GM23338 (cell line): Measurements from ENCODE around the gene PYDC2.

Experiments used
- EZH2 ChIP-seq: fragments of 200-600 bp; sonication (generic); IDR thresholded peaks from one replicate; pipeline ENCODE4 v1.8.0; 2017; ENCODE audit warnings: antibody characterized with exemption, mild to moderate bottlenecking, low read depth; ENCODE audit not compliant: unreplicated experiment
- POLR2AphosphoS5 ChIP-seq: IDR thresholded peaks from 2 replicates; pipeline ENCODE4 v1.6.1; 2016; ENCODE audit warnings: antibody characterized with exemption, low read depth
- TF ChIP-seq, protein P1 (sequence below), 2 experiments: fragments of 200-600 bp in 1 of 2; sonication (generic) in 1 of 2; conservative IDR thresholded peaks; 2 replicates each; pipeline versions ENCODE4 v1.5.1 to v1.6.1; 2016 to 2017; ENCODE audit warnings: antibody characterized with exemption in 2 of 2, low read depth in 2 of 2, mild to moderate bottlenecking in 2 of 2, moderate library complexity in 1 of 2

DNA sequence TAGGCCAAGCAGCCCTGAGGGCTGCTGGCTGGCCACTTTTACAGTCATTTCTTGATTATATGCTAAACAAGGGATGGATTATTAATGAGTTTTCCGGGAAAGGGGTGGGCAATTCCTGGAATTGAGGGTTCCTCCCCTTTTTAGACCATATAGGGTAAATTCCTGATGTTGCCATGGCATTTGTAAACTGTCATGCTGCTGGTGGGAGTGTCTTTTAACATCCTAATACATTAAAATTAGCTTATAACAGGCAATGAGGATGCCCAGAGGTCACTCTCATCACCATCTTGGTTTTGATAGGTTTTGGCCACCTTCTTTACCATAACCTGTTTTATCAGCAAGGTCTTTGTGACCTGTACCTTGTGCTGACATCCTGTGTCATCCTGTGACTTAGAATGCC lies 11.7 kb upstream of the PYDC2 start:
- TF ChIP-seq, protein P1, sequence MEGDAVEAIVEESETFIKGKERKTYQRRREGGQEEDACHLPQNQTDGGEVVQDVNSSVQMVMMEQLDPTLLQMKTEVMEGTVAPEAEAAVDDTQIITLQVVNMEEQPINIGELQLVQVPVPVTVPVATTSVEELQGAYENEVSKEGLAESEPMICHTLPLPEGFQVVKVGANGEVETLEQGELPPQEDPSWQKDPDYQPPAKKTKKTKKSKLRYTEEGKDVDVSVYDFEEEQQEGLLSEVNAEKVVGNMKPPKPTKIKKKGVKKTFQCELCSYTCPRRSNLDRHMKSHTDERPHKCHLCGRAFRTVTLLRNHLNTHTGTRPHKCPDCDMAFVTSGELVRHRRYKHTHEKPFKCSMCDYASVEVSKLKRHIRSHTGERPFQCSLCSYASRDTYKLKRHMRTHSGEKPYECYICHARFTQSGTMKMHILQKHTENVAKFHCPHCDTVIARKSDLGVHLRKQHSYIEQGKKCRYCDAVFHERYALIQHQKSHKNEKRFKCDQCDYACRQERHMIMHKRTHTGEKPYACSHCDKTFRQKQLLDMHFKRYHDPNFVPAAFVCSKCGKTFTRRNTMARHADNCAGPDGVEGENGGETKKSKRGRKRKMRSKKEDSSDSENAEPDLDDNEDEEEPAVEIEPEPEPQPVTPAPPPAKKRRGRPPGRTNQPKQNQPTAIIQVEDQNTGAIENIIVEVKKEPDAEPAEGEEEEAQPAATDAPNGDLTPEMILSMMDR (conservative IDR thresholded peaks at IDR 0.05; ENCODE audit: low read depth in 2 of 2), result no peak
- TF ChIP-seq EZH2, result no peak
- TF ChIP-seq POLR2AphosphoS5, result no peak
